ENCODE data around the gene CMKLR1. TPM values are rescaled to one million over a fixed set of nuclear protein-coding genes. Genes with fewer than 3 reads are reported as not detected.

CMKLR1 gene
- total RNA-seq, 1 experiment from 2014 or later, result 0.12 TPM

GRCh38 chr12:108352591-108352990, 13.5 kb upstream of the CMKLR1 start:
- ChIA-PET CTCF (interaction anchor here (0.7 kb wide), 1 partner anchor 39 kb away, joined by 3 read pairs; no protein-coding TSS in a partner anchor), POLR2A (interaction anchor here (0.7 kb wide), 1 partner anchor 29 kb away, joined by 3 read pairs; no protein-coding TSS in a partner anchor)
- no peak overlapping the region for H3K27ac Mint-ChIP-seq (ENCODE audit: low read depth, unreplicated experiment)
- no TSS peak for BruUV-seq (replicated peaks)
- H3K4me1 Mint-ChIP-seq (ENCODE audit: insufficient read depth, unreplicated experiment), result peaks cover 5% of the 10 kb centered on the region
- no peak overlapping the region for H3K4me3 Mint-ChIP-seq (ENCODE audit: unreplicated experiment)
- intact Hi-C loops (cut with micrococcal nuclease), result no loop called here
- DNase-seq (ENCODE audit: unreplicated experiment), result peak; percentile 46
- H3K27me3 Mint-ChIP-seq (ENCODE audit: insufficient read depth, unreplicated experiment), result no peaks in the 10 kb centered on the region
- no peak for TF ChIP-seq CTCF (IDR thresholded peaks at IDR 0.05; ENCODE audit: unreplicated experiment)
- no peaks in the 10 kb centered on the region for H3K36me3 Mint-ChIP-seq (ENCODE audit: insufficient read depth, unreplicated experiment)
- no peaks in the 10 kb centered on the region for H3K9me3 Mint-ChIP-seq (ENCODE audit: unreplicated experiment)

- no peaks in the 10 kb centered on the region for H3K36me3 Mint-ChIP-seq (ENCODE audit: insufficient read depth, unreplicated experiment)
- intact Hi-C loops (cut with micrococcal nuclease), result no loop called here
- BruUV-seq (replicated peaks), result no TSS peak
Measured at GRCh38 chr12:108350511-108350910, 11.4 kb upstream of the CMKLR1 start.

DNA sequence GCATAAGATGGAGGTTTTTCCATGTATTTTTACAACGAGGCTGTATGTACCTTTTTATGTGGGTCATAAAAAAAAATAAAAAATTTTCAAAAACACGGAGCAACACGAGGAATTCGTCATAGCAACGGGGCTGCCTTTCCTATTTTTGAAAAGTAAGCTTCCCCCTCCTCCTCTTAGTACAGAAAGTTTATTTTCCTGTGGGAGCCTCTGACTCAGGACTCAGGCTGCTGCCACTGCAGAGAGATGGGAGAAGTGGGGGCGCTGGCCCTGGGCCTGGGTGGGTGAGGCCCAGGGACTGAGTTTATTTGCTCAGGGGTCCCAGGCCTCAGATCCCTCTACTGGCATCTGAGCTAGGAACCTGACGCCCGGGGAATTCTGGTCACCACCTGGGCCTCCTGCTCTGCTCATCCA, 10.2 kb upstream of the CMKLR1 start:
- no peaks in the 10 kb centered on the region for H3K36me3 Mint-ChIP-seq (ENCODE audit: insufficient read depth, unreplicated experiment)
- no peak for DNase-seq (ENCODE audit: unreplicated experiment)
- H3K4me1 Mint-ChIP-seq (ENCODE audit: insufficient read depth, unreplicated experiment), result peaks cover 5% of the 10 kb centered on the region
- POLR2A ChIA-PET, result no interaction called here
- no peak overlapping the region for H3K4me3 Mint-ChIP-seq (ENCODE audit: unreplicated experiment)
- H3K27ac Mint-ChIP-seq (ENCODE audit: low read depth, unreplicated experiment), result no peak overlapping the region
- no peak for TF ChIP-seq CTCF (IDR thresholded peaks at IDR 0.05; ENCODE audit: unreplicated experiment)
- intact Hi-C loops (cut with micrococcal nuclease), result no loop called here
- H3K9me3 Mint-ChIP-seq (ENCODE audit: unreplicated experiment), result peaks cover 5% of the 10 kb centered on the region
- no TSS peak for BruUV-seq (replicated peaks)
- CTCF ChIA-PET, result interaction anchor here (0.6 to 0.7 kb wide), 3 partner anchors 34 to 382 kb away, joined by 3 to 4 read pairs (median 3); no protein-coding TSS in a partner anchor
- no peaks in the 10 kb centered on the region for H3K27me3 Mint-ChIP-seq (ENCODE audit: insufficient read depth, unreplicated experiment)

More at GRCh38 chr12:108350511-108350910, 11.4 kb upstream of the CMKLR1 start:
- no peaks in the 10 kb centered on the region for H3K27me3 Mint-ChIP-seq (ENCODE audit: insufficient read depth, unreplicated experiment)
- H3K4me3 Mint-ChIP-seq (ENCODE audit: unreplicated experiment), result no peak overlapping the region
- DNase-seq (ENCODE audit: unreplicated experiment), result no peak
- no peak overlapping the region for H3K27ac Mint-ChIP-seq (ENCODE audit: low read depth, unreplicated experiment)
- CTCF ChIA-PET, result interaction anchor here (1.1 kb wide), 1 partner anchor 33 kb away, joined by 6 read pairs; no protein-coding TSS in a partner anchor
- POLR2A ChIA-PET, result no interaction called here
- no peaks in the 10 kb centered on the region for H3K9me3 Mint-ChIP-seq (ENCODE audit: unreplicated experiment)
- H3K4me1 Mint-ChIP-seq (ENCODE audit: insufficient read depth, unreplicated experiment), result peaks cover 5% of the 10 kb centered on the region
- TF ChIP-seq CTCF (IDR thresholded peaks at IDR 0.05; ENCODE audit: unreplicated experiment), result no peak

- BruUV-seq (replicated peaks), result no TSS peak
- no peak for DNase-seq (ENCODE audit: unreplicated experiment)
- no peak for TF ChIP-seq CTCF (IDR thresholded peaks at IDR 0.05; ENCODE audit: unreplicated experiment)
- H3K27ac Mint-ChIP-seq (ENCODE audit: low read depth, unreplicated experiment), result no peak overlapping the region
- no peak overlapping the region for H3K4me3 Mint-ChIP-seq (ENCODE audit: unreplicated experiment)
- intact Hi-C loops (cut with micrococcal nuclease), result no loop called here
- H3K36me3 Mint-ChIP-seq (ENCODE audit: insufficient read depth, unreplicated experiment), result no peaks in the 10 kb centered on the region
- CTCF ChIA-PET, result interaction anchor here (0.7 kb wide), 1 partner anchor 213 kb away, joined by 3 read pairs; no protein-coding TSS in a partner anchor
- H3K9me3 Mint-ChIP-seq (ENCODE audit: unreplicated experiment), result peaks cover 7% of the 10 kb centered on the region
- H3K4me1 Mint-ChIP-seq (ENCODE audit: insufficient read depth, unreplicated experiment), result peaks cover 5% of the 10 kb centered on the region
- H3K27me3 Mint-ChIP-seq (ENCODE audit: insufficient read depth, unreplicated experiment), result no peaks in the 10 kb centered on the region
- POLR2A ChIA-PET, result no interaction called here
Measured at GRCh38 chr12:108348842-108349241, 9.7 kb upstream of the CMKLR1 start.
